Heart left ventricle (tissue), 13 donors: ENCODE data around the gene NECAB2.

Source experiments
- POLR2A ChIP-seq, 2 donors: fragments of 450-650 bp; IDR thresholded peaks; one replicate each; pipeline ENCODE4 v1.6.1; 2017; ENCODE audit warnings: antibody characterized with exemption in 2 of 2, mild to moderate bottlenecking in 2 of 2, moderate library complexity in 2 of 2
- TF ChIP-seq, protein P1 (sequence below), 12 donors: fragments of 200-600 bp; sonication (generic) in 4 of 12; IDR thresholded peaks; one replicate each; pipeline versions ENCODE4 v1.5.0 to v1.8.0; 2018 to 2022; ENCODE audit warnings: antibody characterized with exemption in 12 of 12, mild to moderate bottlenecking in 5 of 12
- donor health status: ischemic (EF 13 %, LVEDD 7.1; RV severe dilation, severe dysfunction).
- donor health status: DM: no; HTN: yes; CAD: no.
- donor health status: DM: no; HTN: no; CAD: no.
- donor health status: ischemic (EF 25% LVEDD 6.9; RV normal size, moderate dysfunction).
- donor health status: ischemic (EF 25% LVEDD 5.7; RV mildly dilated, moderate dysfunction).
- donor health status: ischemic (EF 35%, LVEDD 5.7; RV mildly dilated, moderate dysfunction).
- donor health status: nonischemic (EF 11% LVEDD 7.7; RV severe dilation, severe dysfunction).
- donor health status: DM: yes; HTN: yes; CAD: no.
- donor health status: PGD.
- donor health status: ischemic (EF 29% LVEDD 5.4; RV normal size, mild dysfunction).
- donor health status: nonischemic (EF 23%, LVEDD 6.1; RV moderate dilation, normal function).

DNA sequence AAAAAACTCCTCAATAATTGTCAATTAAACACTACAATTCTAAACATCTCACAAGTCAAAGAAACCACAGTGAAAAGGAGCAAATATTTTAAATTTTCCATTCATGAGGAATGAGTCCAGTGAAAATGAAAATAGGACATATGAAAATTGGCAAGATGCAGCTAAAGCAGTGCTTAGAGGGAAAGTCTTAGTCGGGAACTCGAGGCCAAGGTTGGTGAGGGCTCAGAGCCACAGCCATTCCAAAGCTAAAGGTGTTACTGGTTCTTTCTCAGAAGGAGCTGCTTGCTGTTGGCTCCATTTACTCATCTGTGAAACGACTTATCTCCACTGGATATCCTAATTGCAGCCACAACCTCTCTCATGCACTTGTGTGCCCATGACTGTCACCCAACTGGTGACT lies 68.1 kb downstream of the NECAB2 start:
- TF ChIP-seq, protein P1, sequence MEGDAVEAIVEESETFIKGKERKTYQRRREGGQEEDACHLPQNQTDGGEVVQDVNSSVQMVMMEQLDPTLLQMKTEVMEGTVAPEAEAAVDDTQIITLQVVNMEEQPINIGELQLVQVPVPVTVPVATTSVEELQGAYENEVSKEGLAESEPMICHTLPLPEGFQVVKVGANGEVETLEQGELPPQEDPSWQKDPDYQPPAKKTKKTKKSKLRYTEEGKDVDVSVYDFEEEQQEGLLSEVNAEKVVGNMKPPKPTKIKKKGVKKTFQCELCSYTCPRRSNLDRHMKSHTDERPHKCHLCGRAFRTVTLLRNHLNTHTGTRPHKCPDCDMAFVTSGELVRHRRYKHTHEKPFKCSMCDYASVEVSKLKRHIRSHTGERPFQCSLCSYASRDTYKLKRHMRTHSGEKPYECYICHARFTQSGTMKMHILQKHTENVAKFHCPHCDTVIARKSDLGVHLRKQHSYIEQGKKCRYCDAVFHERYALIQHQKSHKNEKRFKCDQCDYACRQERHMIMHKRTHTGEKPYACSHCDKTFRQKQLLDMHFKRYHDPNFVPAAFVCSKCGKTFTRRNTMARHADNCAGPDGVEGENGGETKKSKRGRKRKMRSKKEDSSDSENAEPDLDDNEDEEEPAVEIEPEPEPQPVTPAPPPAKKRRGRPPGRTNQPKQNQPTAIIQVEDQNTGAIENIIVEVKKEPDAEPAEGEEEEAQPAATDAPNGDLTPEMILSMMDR (IDR thresholded peaks at IDR 0.05), result no peak
- TF ChIP-seq POLR2A (IDR thresholded peaks at IDR 0.05), result no peak
